Activated T-cell treated with anti-CD3 and anti-CD28 coated beads, Interleukin-2, amount 50 U/mL, for 24 hours (primary cell): ENCODE data around the gene SYT13.

ENCODE experiments used
- DNase-seq: peaks from one replicate; pipeline ENCODE4 v3.0.0-alpha.2; 2020
- H3K27ac Mint-ChIP-seq: 2 replicates; pipeline ENCODE4 v1.8.0; 2020; ENCODE audit warnings: mild to moderate bottlenecking, mixed read lengths
- H3K27me3 Mint-ChIP-seq: 2 replicates; pipeline ENCODE4 v1.8.0; 2020; ENCODE audit warnings: mixed read lengths
- H3K36me3 Mint-ChIP-seq: 2 replicates; pipeline ENCODE4 v1.8.0; 2020; ENCODE audit warnings: low read depth, mixed read lengths
- H3K4me1 Mint-ChIP-seq: 2 replicates; pipeline ENCODE4 v1.8.0; 2020; ENCODE audit warnings: low read depth, mixed read lengths
- H3K4me3 Mint-ChIP-seq: 2 replicates; pipeline ENCODE4 v1.8.0; 2020; ENCODE audit warnings: mild to moderate bottlenecking, moderate library complexity, mixed read lengths
- H3K9me3 Mint-ChIP-seq: 2 replicates; pipeline ENCODE4 v1.8.0; 2020; ENCODE audit warnings: mixed read lengths

SYT13 gene, protein sequence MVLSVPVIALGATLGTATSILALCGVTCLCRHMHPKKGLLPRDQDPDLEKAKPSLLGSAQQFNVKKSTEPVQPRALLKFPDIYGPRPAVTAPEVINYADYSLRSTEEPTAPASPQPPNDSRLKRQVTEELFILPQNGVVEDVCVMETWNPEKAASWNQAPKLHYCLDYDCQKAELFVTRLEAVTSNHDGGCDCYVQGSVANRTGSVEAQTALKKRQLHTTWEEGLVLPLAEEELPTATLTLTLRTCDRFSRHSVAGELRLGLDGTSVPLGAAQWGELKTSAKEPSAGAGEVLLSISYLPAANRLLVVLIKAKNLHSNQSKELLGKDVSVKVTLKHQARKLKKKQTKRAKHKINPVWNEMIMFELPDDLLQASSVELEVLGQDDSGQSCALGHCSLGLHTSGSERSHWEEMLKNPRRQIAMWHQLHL

DNA sequence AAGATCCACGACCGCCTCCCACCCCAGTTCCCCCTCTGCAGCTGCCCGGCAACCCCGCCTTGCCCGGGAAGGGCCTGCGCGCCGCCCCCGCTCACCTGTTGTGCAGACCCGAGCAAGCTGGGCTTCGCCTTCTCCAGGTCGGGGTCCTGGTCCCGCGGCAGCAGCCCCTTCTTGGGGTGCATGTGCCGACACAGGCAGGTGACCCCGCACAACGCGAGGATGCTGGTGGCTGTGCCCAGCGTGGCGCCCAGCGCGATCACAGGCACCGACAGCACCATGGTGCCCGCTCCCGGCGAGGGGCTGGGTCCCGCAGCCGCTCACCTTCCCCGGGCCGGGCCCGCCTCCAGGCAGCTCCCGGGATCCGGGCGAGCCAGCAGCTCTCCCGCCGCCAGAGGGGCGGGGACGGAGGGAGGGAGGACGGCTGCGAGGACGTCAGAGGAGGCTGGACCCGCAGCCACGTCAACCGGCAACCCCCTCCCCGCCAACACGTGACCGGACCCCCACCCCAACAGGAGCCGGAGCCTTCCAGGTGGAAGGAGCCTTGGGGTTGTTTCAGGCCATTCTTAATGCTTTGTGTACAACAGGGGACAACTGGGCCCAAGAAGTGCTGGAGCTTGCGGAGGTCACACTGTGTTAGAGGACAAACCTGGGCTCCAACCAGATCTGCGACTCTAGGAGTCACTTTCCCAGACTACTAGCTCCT, at the start of gene SYT13:
Gene SYT13 (minus strand): TSS at position 412 of the 703 bp plus-strand sequence. CDS start 134 bp downstream, at position 278.
- Mint-ChIP-seq H3K27ac (no peak within 1 kb of the TSS), H3K4me1 (peaks cover 2% of the 10 kb centered on the region), H3K27me3 (peaks cover 77% of the 10 kb centered on the region), H3K4me3 (no peak within 1 kb of the TSS), H3K36me3 (no peaks in the 10 kb centered on the region), H3K9me3 (no peaks in the 10 kb centered on the region)
- DNase-seq = no peak

DNA sequence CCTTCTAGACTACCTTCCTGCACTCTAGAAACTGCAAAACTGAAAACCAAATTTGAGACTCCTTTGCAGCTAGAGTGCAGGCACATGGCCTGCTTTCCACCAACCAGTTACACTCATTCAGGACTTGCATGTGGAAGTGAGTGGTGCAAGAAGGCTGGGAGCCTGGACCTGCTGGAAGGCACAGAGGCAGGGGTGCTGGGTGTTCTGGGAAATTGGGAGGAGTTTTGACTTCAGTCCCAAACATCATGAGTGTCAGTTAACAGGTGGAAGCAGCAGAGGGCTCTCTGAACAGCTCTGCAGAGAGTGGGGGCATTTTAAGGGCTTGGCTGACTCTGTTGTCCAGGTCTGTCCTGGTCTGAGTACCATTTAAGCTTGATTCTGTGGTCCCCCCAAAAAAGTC, 49.3 kb upstream of the SYT13 start:
- Mint-ChIP-seq H3K9me3 (no peaks in the 10 kb centered on the region), H3K4me1 (peaks cover 10% of the 10 kb centered on the region), H3K27ac (no peak overlapping the region), H3K36me3 (no peaks in the 10 kb centered on the region), H3K4me3 (no peak overlapping the region), H3K27me3 (peaks cover 18% of the 10 kb centered on the region)
- no peak for DNase-seq

DNA sequence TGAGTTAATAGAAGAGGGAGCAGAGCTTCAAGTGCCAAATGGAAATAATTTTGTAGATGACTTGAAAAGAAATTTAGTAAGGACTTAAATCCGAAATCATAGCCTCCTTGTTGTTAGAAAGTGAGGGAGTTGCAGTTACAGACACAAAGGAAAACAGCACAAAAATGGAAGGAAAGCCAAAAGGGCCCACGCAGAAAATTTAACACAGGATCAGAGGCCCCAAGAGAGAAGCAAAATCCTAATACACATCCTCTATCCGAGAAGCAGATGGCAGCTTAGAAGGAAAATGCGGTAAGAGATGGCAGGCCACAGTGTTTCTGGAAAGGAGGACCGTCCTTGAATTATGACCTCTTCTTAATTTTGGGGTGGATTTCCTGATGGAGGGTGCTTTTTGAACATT, 48.7 kb upstream of the SYT13 start:
- Mint-ChIP-seq H3K9me3 (no peaks in the 10 kb centered on the region), H3K27me3 (peaks cover 18% of the 10 kb centered on the region), H3K4me3 (no peak overlapping the region), H3K36me3 (no peaks in the 10 kb centered on the region), H3K27ac (no peak overlapping the region), H3K4me1 (peaks cover 4% of the 10 kb centered on the region)
- DNase-seq = no peak

DNA sequence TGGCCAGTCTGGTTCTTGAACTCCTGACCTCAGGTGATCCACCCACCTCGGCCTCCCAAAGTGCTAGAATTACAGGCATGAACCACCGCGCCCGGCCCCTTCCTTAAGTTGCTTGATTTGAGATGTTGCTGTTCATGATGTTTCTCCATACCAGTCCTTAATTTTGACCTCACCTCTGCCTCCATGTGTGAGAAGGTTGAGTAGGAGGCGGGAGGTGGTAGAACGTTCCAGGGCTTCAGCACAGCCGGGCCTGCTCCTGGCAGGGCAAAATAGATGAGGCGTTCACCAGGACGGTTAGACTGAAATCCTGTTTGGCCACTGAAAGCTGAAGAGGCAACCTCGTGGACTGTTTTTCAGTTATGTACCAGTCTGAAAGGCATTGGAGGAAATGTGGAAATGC, 48.3 kb upstream of the SYT13 start:
- Mint-ChIP-seq H3K36me3 (no peaks in the 10 kb centered on the region), H3K9me3 (no peaks in the 10 kb centered on the region), H3K4me3 (no peak overlapping the region), H3K27ac (no peak overlapping the region), H3K27me3 (peaks cover 18% of the 10 kb centered on the region), H3K4me1 (peaks cover under 1% of the 10 kb centered on the region)
- no peak for DNase-seq

DNA sequence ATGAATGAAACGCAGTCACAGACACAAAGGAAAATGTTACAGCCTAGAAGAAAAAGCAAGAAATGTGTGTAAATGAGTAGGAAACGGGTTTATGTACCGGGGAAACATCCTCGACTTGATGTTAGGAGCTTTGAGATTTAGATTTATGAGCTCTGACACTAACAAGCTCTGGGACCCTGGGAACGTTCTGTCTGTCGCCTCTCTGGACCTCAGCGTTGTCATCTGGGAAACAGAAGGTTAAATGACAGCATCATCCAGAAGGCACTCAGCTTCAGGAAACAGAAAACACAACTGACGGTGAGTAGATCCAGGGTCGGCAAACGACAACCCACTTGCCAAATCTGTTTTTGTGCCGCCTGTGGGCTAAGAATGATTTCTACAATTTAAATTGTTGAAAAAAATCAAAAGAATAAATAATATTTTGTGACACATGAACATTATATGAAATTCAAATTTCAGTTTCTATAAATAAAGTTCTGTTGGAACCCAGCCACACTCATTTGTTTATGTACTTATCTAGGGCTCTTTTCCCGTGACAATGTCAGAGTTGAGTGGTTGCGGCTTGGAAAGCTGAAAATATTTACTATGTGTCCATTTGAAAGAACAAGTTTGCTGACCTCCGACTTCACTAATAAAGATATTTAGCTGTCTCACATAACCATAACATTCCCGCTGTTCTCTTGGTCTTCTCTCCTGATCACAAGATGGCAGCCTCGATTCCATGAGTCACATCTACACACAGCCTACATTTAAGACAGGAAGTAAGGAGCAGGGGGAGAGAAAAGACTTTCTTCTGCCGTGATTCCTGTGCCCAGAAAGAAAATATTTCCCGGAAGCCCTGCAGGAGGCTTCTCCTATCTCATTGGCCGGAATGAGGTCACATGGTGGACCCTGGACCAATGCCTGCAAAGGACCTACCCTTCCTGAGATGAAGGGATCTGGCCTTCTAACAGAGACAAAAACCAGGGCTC, 47.1 kb upstream of the SYT13 start:
- Mint-ChIP-seq H3K4me1 (no peaks in the 10 kb centered on the region), H3K27ac (no peak overlapping the region), H3K9me3 (no peaks in the 10 kb centered on the region), H3K36me3 (no peaks in the 10 kb centered on the region), H3K27me3 (peaks cover 23% of the 10 kb centered on the region), H3K4me3 (no peak overlapping the region)
- DNase-seq = no peak

DNA sequence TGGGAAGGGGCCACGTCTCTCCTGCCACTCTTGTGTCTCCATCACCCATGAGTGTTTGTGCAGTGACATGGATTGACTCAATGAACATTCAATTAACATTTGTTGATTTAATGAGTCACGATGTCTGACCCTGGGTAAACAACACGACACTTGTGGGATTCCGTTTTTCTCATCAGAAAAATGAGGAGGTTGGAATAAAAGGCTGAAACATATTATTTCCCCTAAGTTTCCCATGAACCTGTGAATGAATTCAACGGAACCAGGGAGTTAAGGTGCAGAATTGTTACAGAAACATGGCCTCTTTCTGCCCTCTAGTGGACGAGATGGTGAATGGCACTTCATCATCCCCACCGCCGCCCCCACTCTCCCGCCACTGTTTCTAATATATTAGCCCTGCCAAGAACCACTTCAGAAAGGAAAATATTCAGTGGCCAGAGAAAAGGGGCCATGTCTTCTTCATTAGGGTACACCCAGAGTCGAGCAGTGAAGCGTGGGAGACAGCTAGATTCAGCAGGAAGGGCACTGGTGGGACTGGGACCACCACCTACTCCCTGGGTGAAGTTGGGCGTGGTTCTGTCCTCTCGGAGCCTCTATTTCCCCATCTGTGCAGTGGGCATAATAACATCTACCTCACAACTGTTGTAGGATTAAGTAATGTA, 46.3 kb upstream of the SYT13 start:
- DNase-seq = peak; percentile 59
- Mint-ChIP-seq H3K4me3 (no peak overlapping the region), H3K9me3 (no peaks in the 10 kb centered on the region), H3K4me1 (no peaks in the 10 kb centered on the region), H3K27ac (no peak overlapping the region), H3K27me3 (peaks cover 29% of the 10 kb centered on the region), H3K36me3 (no peaks in the 10 kb centered on the region)

DNA sequence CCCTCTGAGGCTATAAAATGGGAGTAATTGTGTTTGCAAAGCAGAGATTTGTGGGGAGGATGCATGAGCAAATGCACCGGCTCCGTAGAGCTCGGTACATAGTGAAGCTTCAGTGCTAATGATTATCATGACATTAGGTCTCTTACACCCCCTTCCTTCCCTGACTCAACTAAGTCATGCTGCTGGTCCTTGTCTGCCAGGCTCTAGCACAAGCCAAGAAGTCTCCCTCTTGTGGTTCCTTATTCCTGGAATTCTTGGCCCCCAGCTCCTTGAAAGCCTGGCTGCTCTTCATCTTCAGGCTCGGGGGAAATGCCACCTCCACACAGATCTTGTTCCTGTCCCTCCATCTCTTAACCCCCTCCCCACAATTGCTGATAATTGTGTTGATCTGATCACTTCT, 45.7 kb upstream of the SYT13 start:
- Mint-ChIP-seq H3K27ac (no peak overlapping the region), H3K4me3 (no peak overlapping the region), H3K9me3 (peaks cover 3% of the 10 kb centered on the region), H3K27me3 (peaks cover 32% of the 10 kb centered on the region), H3K36me3 (no peaks in the 10 kb centered on the region), H3K4me1 (no peaks in the 10 kb centered on the region)
- no peak for DNase-seq

DNA sequence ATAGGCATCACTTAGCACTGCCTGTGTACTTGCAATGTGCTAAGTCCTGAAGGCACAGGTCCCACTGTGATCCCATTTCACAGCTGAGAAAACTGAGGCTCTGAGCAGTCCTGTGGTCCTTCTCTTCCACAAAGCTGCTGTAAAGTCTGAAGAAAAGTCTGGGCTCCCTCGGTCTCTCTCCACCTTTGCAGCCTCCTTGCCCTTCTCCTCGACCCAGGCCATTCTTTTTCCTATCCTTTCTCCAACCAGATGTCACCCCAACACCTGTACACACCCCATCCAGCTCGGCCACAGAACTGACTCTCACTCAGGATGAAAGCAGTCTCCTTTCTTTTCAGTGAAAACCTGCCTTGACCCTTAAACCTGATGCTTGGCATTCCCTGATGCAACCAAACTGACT, 42.6 kb upstream of the SYT13 start:
- Mint-ChIP-seq H3K27ac (no peak overlapping the region), H3K27me3 (peaks cover 49% of the 10 kb centered on the region), H3K4me1 (no peaks in the 10 kb centered on the region), H3K36me3 (no peaks in the 10 kb centered on the region), H3K4me3 (no peak overlapping the region), H3K9me3 (peaks cover 3% of the 10 kb centered on the region)
- no peak for DNase-seq

DNA sequence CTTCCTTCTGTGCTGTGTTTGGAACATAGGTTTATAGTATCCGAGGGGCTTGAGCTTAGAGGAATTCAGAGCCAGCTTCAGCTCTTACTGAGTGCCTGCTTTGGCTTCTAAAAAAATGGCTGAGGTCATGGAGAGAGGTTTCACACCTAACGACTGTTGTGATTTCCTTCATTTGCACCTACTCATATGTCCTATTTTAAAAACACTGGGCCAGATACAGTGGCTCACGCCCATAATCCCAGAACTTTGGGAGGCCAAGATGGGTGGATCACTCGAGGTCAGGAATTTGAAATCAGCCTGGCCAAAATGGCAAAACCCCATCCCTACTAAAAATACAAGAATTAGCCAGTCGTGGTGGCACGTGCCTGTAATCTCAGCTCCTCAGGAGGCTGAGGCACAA, 38.3 kb upstream of the SYT13 start:
- DNase-seq = no peak
- H3K27me3 Mint-ChIP-seq = peaks cover 58% of the 10 kb centered on the region

DNA sequence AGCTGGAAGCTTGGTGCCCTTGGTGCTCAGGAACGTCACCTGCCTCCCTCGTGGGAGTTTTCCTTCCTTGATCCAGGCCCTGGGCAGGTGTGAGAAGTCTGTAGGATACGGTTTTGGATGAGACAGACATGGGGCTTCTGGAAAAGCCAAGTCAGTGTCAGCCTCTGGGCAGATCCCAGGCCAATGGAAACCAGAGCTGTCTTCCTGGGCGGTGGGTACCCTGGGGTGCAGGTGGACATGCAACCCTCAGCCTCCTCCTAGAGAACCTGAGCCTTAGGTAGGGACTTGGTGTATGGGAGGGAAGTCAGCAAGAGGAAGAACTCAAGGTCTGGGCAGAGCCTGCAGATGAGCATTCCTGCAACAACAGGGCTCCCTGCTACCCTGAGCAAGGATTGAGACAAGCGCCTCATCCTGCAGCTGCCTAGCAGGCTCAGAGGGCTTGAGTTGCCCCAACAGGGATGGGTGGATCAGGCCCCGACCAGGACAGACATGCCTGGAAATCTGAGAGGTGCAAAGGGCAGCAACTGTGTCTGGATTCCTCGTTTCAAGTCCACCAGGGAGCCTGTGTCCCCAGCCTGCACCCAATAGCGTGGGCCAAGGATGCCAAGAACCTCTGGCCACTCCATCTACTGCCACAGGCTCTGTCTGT, 37.6 kb upstream of the SYT13 start:
- Mint-ChIP-seq H3K27me3 (peaks cover 56% of the 10 kb centered on the region), H3K9me3 (peaks cover 3% of the 10 kb centered on the region), H3K36me3 (no peaks in the 10 kb centered on the region), H3K4me3 (no peak overlapping the region), H3K4me1 (no peaks in the 10 kb centered on the region), H3K27ac (no peak overlapping the region)
- DNase-seq = no peak

More for the DNA sequence above, 38.3 kb upstream of the SYT13 start:
- Mint-ChIP-seq H3K27ac (no peak overlapping the region), H3K4me3 (no peak overlapping the region), H3K4me1 (no peaks in the 10 kb centered on the region), H3K9me3 (peaks cover 3% of the 10 kb centered on the region), H3K36me3 (no peaks in the 10 kb centered on the region)

DNA sequence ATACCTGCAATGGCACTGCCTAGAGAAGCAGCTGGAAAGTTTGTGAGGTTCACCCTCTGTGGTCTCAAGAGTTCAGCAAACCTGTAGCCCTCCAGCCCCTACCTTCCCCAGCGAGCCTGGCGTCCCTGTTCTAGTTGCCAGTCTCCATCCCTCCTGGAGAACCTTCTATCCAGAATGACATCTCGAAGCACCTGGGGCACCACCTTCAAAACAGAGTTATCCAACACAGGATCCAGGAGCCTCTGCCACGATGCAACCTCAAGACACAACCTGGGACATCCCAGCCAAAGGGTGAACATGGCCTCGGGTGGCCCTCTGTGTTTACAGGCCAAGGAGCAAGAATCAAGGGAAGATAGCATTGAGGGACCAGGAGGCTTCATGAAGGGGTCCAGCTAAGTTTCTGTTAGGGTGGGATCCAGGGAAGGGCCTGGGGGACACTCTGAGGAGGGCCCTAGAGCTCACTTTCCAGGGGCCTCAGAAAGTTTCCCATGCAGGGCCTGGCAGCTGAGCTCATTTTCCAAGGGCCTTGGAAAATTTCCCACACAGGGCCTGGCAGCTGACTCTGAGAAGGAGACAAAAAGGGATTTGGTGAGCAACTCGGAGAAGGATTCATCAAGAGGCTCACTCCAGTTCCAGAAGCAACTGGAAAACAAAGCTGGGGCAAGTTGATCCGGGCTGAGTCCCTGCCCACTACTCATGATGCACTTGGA, 36.9 kb upstream of the SYT13 start:
- Mint-ChIP-seq H3K27me3 (peaks cover 61% of the 10 kb centered on the region), H3K4me1 (no peaks in the 10 kb centered on the region)

DNA sequence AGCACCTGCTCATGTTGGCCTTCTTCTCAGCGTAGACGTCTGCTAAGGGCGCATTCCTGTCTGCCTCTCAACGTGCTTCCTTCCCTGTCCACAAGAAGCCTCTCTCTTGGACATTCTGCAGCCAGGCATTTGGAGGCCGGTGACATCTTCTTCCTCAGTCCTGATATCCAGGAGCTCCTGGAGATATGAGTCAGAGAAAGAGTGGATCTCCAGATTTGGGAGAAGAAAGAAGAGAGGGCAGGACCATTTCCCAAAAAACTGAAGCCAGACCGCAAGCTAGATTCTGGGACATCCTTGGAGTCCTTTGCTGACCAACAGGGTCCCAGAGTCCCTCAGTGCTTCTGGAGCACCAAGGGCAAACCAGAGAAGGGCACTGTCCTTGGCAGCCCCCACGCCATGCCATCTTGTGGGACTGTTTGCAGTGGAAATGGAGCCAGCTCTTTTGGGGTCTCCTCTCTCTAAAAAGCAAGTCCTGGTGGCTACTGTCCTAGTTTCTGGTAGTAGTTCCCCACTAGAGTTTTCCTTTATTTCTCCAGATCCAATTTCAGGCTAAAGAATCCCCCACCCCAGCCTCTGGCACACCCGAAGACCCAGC, 36.1 kb upstream of the SYT13 start:
- Mint-ChIP-seq H3K27me3 (peaks cover 56% of the 10 kb centered on the region), H3K4me3 (no peak overlapping the region), H3K36me3 (no peaks in the 10 kb centered on the region), H3K9me3 (peaks cover 3% of the 10 kb centered on the region), H3K4me1 (no peaks in the 10 kb centered on the region), H3K27ac (no peak overlapping the region)
- no peak for DNase-seq

More for the DNA sequence above, 36.9 kb upstream of the SYT13 start:
- Mint-ChIP-seq H3K36me3 (no peaks in the 10 kb centered on the region), H3K4me3 (no peak overlapping the region), H3K27ac (no peak overlapping the region), H3K9me3 (peaks cover 3% of the 10 kb centered on the region)
- no peak for DNase-seq

DNA sequence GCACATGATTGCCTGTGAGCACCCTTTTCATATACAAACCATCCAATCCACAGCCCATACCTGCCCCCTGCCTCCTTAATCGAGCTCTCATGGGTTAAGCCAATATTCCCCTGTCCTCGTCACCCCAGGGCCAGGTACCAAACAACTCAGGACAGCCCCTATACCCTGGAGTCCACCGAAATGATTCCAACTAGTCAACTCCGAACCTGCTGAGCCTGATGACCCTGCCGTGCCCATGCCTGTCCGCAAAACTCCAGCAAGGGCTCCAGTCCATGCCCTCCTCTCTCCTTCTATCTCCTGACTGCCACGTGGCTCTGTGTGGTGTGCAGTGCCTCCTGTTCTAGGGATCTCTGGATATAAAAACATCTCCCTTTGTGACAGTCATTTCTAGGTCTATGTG, 35.5 kb upstream of the SYT13 start:
- Mint-ChIP-seq H3K4me1 (no peaks in the 10 kb centered on the region), H3K27ac (no peak overlapping the region), H3K36me3 (no peaks in the 10 kb centered on the region), H3K27me3 (peaks cover 57% of the 10 kb centered on the region), H3K9me3 (no peaks in the 10 kb centered on the region), H3K4me3 (no peak overlapping the region)
- DNase-seq = no peak
